Fibroblast of villous mesenchyme (primary cell): ENCODE results near the gene PKMYT1. TPM values are rescaled to one million over a fixed set of nuclear protein-coding genes. Genes with fewer than 3 reads are reported as not detected.

Experiments
- DNase-seq: peaks from one replicate; pipeline ENCODE4 v3.0.0-alpha.2; 2010; ENCODE audit warnings: low read depth
- H3K4me3 ChIP-seq: 2 replicates; pipeline ENCODE4 v1.5.1; 2011; ENCODE audit warnings: low read depth, mild to moderate bottlenecking, low read length
- CTCF ChIP-seq: IDR thresholded peaks from 2 replicates; pipeline ENCODE4 v1.5.1; 2012; ENCODE audit warnings: low read depth, mild to moderate bottlenecking, low read length; ENCODE audit not compliant: insufficient read depth
- total RNA-seq: library from RNA; depleted of rRNA; stranded (reverse); fragments of >200 nt; gene quantifications from 2 replicates; pipeline ENCODE4 v1.2.3, GENCODE V29; 2012

PKMYT1 gene
- total RNA-seq, 1 donor: 6.9 TPM

- peak; percentile 8 for DNase-seq
- TF ChIP-seq CTCF: no peak
- peak overlapping the region; percentile 88 for H3K4me3 ChIP-seq
Observed at GRCh38 chr16:3022684-3023414, 42.6 kb upstream of the PKMYT1 start.

- no peak for TF ChIP-seq CTCF
- H3K4me3 ChIP-seq: peak overlapping the region; percentile 88
- DNase-seq: peak; percentile 93
Observed at GRCh38 chr16:3022208-3022683, 42.0 kb upstream of the PKMYT1 start.

- DNase-seq: peak; percentile 80
- TF ChIP-seq CTCF: peak; percentile 39
- H3K4me3 ChIP-seq: peak overlapping the region; percentile 70
Observed at GRCh38 chr16:3021449-3022207, 41.4 kb upstream of the PKMYT1 start.

- no peak for TF ChIP-seq CTCF
- peak; percentile 82 for DNase-seq
Observed at GRCh38 chr16:3020604-3021448, 40.6 kb upstream of the PKMYT1 start.

GRCh38 chr16:3020247-3020603, 40.0 kb upstream of the PKMYT1 start, which contains the start of gene TNFRSF12A:
TSS of gene TNFRSF12A (plus strand) at chr16:3020368. CDS start at chr16:3020398, 30 bp downstream.
- TF ChIP-seq CTCF: no peak
- peak within 1 kb of the TSS; percentile 70 for H3K4me3 ChIP-seq
- peak; percentile 70 for DNase-seq

More at GRCh38 chr16:3020604-3021448, 40.6 kb upstream of the PKMYT1 start:
- peak overlapping the region; percentile 70 for H3K4me3 ChIP-seq

GRCh38 chr16:3019594-3020246, 39.5 kb upstream of the PKMYT1 start:
- peak overlapping the region; percentile 70 for H3K4me3 ChIP-seq
- DNase-seq: no peak
- TF ChIP-seq CTCF: no peak
